GM21576 (cell line): ENCODE measurements around the gene ALK.

Source experiments
- ATAC-seq: cut with Tn5 transposase; IDR thresholded peaks from one replicate; pipeline ENCODE4 v1.9.1; 2021; ENCODE audit warnings: mild to moderate bottlenecking, moderate library complexity; ENCODE audit not compliant: unreplicated experiment

ALK gene

GRCh38 chr2:29910465-29910864, 10.9 kb downstream of the ALK start:
- ATAC-seq: no peak

GRCh38 chr2:29902356-29902755, 19.0 kb downstream of the ALK start:
- ATAC-seq: no peak

DNA sequence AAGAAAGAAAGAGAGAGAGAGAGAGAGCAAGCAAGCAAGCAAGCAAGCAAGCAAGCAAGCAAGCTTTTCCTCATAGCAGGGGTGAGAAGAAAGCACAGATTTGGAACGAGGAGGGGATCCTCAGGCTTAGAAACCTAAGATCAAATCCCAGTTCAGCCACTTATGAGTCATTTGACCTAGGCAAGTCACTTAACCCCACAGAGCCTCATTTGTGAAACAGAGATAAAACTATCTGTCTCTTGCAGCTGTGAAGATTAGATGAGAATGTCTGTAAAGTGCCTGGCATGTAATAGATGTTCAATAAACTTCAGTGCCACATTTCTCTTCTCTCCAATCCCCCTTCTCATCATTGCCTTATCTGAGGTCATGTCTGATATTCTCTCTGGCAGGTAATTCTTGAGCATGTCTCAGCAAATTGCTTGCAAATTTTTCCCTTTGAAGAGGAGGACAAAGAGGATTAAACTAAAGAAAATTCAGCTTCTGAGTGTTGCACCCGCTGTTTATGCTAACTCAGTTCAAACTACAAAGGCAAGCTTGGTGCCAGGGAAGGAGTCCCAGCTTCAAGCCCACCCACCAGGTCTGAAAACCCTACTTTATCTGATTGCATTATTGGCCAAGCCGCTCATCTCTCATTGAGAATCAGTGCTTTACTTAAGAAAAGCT, 20.3 kb downstream of the ALK start:
- ATAC-seq: no peak

DNA sequence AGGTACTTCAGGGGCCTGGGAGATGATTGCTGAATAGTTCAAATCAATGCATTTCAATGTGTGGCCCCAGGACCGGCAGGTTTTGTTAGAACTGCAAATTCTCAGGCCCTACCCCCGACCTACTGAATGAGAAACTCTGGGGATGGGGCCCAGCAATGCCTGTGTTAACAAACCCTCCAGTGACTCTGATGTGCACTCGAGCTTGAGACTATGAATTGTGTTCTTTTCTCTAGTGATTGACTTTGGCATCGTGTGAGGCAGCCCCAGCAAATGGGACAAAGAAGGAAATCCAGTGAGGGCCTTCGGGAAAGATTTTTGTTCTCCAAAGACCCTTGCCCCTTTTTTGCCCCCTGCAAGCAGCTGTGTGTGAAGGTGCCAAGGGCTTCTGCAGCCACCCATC, 22.4 kb downstream of the ALK start:
- no peak for ATAC-seq

DNA sequence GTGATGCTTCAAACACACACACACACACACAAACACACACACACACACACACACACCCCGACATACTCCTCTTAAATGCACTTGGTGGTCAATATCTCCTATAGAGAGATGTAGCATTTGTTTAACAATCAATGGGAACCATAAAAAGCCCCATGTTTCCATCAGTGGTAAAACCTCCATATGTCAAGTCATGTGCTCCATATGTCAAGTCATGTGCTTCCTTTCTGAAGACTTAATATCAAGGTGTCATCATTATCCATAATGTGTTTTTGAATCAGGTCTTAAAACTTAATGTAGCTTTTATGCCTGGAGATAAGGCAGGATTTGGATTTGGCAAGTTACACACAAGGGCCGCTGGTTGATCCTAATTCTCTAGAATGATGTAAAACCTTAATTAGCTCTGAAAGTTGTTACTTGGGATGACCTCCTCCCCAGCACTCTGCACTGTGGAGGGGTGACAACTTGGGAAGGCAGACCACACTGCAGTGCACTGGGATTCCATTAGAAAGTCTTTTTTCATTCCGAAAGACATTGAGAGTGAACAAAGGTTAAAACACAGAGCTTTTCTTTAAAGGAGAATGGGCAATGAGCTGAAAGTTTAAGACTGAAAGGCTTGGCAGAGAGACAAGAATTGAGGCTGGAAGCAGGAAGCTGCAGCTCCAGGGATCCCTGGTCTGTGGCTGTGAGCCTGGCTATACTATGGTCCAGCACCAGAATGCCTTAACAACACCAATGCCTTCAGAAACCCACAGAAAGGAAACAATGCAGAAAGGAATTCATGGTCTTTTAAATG, 26.4 kb downstream of the ALK start:
- ATAC-seq: no peak

GRCh38 chr2:29892585-29893259, 28.7 kb downstream of the ALK start:
- no peak for ATAC-seq

DNA sequence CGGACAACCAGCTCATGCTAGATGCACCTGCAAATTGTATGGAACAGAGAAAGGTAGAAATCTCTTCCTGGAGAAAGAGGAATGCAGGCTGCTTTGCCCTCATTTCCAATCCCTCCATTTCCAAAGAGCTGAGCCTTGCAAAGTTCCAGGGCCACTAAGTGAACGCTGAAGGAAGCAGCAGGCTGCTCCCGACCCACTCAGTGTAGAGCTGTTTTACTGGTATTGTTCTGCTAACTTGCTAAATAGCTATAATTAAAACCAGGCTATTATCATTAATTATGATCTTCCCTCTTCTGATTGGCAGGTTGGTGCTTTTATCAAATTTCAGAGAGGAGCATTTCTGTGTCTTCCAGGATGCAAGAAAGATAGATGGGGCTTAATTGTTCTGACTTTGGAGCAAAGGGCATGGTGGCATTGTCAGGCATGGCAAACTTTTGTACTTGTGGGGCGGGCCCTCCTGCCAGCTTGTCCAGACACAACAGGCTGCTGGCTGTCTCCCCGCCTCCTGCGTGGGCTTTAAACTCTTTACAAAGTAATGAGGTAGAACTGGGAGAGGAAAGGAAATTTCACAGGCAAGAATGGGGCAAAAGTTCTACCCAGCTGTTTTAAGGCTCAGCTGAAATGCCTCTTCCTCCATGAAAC, 40.2 kb downstream of the ALK start:
- ATAC-seq: no peak

- ATAC-seq: no peak
These were observed 41.3 kb downstream of the ALK start for GRCh38 chr2:29880084-29880483.

DNA sequence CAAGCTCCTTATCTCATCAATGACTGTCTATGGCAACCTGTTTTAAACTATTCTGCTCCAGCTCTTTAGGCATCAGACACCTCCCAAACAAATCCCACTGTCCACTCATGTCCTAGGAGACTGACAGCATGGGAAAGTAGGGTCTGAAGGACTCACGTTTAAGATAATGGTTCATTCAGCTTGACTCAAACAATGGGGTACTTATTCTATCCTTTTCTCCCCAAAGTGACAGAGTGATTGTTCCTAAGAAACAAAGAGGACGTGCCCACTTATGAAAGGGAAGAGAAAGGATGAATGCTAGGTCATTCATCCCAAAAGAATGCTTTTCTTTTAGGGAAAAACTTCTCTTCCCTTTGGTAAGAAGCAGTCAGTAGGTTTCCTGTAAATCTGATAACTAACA, 41.9 kb downstream of the ALK start:
- ATAC-seq: no peak

DNA sequence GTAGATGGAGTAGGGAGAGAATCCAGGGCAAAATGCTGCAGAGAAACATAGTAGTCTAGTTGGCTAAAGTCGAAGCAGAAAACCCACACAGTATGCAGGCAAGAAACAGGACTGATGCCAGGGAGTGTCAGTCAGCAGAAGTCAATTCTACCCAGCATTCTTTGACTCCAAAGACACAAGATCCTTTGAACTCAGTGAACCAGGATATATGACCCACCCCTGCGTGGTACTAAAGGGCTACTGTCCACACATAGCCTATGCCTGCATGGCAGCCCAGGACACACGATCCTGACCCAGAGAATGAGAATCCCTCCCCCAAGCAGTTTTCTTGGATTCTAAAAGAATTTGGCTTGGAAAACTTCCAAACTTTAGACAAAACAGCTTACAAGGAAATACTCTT, 42.5 kb downstream of the ALK start:
- ATAC-seq: no peak

DNA sequence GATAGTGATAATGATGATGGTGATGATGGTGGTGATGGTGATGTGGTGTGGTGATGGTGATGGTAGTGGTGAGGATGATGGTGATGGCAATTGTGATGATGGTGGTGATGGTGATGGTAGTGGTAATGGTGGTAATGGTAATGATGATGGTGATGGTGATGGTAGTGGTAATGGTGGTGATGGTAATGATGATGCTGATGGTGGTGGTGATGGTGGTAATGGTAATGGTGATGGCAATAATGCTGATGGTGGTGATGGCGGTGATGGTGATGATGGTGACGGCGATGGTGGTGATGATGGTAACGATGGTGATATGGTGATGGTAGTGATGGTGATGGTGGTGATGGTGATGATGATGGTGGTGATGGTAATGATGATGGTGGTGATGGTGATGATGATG, 45.0 kb downstream of the ALK start:
- no peak for ATAC-seq

- no peak for ATAC-seq
These were observed 46.6 kb downstream of the ALK start for GRCh38 chr2:29874745-29875144.

DNA sequence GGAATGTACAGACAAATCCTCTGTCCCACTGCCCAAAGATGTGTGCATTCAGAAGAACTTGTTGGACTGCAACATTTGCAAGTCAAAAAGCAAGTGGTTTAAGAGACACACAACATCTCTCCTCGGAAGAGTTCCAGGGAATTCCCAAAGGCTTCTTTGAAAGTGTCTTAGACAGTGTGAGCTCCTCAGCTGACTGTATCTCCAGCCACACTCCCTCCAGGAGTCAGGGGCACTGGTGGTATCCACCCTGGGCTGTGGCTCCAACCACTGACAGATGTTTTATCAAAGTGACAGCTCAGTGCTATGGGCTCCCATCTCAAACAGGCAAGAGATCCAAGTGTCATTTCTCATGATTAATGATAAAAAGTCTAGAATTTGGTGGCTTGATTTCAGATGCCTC, 48.5 kb downstream of the ALK start:
- no peak for ATAC-seq

DNA sequence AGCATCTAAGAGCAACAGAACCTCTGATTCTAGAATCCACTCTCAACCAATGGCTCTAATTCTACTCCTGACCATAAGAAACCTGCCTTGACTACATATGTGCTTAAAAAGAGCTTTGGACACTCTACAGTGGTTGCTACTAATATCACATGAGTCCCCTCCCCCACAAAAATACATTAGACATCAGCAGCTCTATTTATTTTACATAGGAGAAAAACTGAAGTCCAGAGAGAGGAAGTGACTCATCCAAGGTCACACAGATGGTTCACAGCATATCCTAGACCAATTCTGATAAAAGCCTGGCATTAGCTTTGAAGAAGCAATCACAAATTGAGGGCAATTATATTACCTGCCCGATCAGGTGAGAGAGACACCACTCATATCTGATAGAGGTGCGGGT, 49.8 kb downstream of the ALK start:
- ATAC-seq: no peak

DNA sequence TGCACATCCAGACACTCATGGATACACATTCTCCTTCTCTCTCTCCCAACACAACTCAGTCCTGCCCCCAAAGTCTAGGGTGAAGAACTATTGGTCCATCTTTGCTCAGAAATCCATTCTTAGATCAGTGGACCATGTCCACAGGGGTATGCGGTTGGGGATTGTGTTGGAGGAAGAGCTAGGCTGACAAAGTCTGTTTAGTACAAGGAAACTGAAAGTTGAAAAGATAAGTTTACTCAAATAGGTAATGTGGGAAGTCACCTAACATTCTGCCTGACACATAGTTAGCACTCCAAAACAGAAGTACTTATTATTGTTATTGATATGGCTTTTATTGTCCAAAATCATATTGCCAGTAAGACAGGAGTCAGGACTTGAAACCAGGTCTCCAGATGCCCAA, 55.9 kb downstream of the ALK start:
- no peak for ATAC-seq

DNA sequence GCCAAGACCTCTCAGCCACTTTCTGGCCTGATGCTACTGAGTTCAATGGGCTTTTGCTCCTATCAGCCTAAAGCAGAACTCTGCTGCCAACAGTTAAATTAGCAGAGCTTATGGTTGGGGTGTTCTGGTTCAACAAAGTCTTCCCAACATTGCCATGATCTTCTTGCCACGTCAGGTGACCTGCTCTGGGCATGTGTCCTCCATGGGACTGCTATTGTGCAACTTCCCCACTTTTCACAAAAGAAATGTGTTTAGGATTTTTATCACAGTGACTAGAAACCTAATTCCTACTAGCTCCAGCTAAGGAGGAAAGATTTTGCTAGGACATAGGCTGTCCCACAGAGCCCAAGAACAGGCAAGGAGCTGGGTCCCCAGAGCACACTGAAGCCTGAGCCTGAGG, 56.4 kb downstream of the ALK start:
- ATAC-seq: no peak

DNA sequence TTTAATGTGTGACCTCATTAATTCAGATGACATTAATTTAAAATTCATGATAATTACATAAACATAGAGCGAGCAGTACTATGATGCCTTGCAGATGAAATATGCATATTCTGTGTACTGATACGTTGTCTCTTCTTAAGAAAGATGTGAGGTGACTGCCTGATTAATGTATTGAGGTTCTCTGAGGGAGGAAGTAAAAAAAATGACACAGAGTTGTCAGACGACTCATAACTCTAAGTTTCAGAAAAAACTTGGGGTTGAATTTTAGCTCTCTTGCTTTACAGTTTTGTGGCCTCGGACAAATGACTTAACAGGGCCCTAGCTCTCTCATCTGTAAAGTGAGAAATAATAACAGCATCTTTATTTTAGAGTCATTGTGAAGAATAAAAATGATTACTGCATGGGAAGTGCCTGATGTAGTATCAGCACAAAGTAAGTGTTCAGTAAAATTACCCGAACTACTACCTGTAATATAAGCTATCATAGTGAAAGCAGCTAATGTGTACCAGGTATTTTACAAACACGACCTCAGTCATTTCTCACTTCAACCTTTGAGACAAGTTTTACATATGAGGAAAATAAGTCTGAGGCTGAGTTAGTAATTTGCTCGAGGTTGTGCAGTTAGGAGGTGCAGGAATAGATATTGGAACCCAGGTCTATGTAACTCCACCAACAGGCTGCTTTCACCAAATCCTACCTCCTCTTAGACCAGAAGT, 65.3 kb downstream of the ALK start:
- ATAC-seq: no peak

DNA sequence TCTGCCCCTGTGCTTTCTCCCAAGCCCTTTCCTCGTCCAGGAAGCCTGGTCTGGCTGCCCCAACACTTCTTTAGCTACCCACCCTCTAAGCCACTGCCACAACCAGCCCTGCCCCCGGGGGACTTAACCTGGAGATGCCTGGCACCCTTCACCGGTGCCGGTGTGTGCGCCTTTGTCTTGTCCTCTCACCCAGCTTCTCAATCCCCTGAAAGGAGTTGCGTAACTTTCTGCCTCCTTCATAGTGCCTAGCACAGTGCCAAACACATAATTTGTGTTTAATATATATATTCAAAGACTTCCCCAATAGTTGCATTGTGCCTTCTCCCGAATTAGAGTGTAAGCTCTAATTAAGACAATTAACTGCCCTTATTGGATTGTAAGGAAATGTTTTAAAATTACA, 70.6 kb downstream of the ALK start:
- ATAC-seq: no peak

- no peak for ATAC-seq
These were observed 72.6 kb downstream of the ALK start for GRCh38 chr2:29848566-29849310.

DNA sequence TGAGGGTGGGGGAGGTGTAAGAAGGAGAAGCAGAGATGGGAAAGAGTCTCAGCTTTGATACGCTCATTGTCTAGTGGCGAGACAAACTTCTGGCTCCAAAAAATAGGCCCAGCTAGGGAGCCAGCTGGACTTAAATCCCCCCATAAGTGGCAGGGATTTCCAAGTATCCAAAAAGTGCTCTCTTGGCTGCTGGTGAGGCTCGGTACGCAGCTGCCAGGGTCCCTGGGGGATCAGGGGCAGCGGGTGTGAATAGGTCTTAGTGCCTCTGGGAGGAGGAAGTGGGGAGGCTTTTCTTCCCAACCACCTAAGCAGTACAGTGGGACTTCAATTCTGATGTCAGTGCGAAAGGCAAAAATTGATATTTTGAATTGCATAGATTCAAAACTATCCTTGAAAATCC, 73.5 kb downstream of the ALK start:
- ATAC-seq: no peak
